Fibroblast of skin of left quadriceps (primary cell): ENCODE results near the gene CASP2.

Source experiments
- DNase-seq, 2 experiments: peaks; one replicate each; pipeline ENCODE4 v3.0.0-alpha.2; 2013; ENCODE audit warnings: low read depth in 2 of 2

Gene CASP2

DNA sequence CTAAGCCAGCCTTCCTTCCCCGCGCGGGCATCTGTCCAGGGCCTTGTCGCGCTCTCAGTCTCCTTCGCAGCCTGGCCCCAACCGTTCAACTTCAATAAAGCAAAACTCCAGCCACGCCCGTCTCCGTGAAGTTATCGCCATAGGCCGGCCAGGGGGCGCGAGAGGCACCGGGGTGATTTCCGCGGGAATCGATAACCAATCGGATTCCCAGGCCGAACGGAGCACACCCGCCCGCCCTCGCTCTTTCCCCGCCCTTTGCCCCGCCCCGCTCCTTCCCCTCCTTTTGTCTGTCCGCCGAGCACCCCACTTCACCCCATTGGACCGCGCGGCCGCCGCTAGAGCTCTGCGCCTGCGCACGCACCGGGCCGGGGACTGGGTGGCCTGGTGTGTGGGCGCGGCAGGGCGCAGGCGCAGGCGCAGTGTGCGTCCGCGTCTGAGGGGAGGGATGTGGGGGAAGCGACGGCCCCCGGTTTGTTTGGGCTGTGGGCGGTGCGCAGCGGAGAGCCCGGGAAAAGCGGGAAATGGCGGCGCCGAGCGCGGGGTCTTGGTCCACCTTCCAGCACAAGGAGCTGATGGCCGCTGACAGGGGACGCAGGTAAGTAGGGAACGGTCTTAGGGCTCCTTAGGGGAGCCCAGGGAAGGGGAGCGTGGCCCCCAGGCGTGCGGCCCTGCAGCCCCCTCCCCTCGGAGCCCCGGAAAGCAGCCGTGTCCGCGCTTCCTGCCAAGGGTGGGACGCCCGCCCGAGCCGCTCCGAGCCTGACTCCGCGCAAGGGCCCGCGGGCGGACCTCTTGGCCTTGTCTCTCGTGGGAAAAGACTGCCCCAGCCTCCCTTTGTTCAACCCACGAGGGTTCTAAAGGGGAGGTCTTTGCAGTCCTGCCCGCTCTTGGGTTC, at the start of gene CASP2:
CASP2 (plus strand) TSS at position 417 of the 892 bp plus-strand sequence; CDS start at position 522, 105 bp downstream.
- peak; percentile 96 for DNase-seq

DNA sequence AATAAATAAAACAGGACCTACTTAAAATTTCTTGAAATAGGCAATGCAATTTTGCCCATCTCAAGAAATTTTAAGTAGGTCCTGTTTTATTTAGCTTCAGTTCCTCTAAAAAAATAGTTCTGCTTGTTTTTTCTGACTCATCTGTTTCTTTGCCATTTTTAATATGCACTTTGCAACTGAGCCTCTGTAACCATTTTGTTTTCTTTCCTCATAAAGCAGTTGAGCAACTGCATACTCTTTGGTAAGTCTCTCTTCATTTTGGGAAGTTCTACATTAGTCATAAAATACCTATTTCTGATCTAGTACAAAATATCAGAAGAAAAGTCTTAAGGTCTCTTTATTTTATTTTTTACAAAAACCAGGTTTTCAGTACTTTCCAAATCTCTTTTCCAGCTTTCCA, 48.3 kb upstream of the CASP2 start:
- DNase-seq, result no peak

DNA sequence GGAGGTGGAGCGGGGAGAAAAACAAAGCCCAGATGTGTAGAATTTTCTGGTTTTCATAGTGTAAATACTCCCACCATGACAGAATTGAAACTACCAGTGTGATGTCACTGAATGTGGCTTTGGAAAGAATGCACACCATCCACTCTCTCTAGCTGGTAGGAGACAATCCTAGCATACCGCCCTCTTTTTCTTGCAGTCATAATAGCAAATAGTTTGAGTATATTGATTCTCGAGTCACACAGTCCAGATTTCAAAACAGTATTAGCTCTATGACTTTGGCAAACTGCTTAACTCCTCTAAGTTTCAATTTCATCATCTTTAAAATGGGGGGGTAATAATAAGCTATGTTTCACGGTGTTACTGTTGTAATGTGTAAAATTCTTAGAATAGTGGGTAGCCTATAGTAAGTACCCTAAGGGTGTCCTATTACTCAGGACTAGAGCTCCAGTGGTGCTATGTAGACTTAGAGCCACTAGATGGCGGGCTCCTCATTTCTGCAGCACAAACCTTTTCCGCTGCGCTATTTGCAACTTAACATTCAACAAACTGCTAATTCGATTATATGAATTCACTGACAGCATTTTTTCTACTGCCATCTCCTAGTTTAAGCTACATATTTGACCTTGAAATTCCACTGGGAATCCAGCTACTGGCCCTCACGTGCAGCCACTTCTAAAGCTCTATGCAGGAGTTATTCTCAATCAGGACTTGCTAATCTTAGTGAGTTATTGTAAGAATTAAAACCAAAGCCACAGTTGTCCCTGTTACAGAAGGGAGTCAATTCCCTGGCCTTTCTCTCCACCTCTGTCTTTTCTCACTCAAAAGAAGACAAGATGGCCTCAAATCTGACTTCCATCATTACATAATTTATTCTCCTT, 47.6 kb upstream of the CASP2 start:
- DNase-seq, result peak; percentile 70

DNA sequence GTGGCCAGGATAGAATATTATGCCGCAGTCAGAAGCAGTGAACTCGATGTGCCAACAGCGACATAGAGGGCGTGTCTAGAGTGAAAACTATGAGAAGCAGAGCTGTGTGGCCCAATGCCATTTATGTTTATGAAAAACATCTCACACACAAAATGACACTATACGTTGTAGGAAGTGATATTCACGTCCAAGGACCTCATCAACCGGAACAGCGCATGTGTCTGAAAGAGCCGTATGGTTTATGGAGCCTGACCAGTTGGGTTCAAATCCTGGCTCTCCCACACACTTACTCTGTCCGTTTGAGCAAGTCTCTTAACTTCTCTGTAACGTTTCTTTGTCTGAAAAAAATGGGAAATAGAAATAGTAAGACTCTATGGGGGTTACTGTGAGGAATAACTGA, 45.8 kb upstream of the CASP2 start:
- DNase-seq, result no peak

DNA sequence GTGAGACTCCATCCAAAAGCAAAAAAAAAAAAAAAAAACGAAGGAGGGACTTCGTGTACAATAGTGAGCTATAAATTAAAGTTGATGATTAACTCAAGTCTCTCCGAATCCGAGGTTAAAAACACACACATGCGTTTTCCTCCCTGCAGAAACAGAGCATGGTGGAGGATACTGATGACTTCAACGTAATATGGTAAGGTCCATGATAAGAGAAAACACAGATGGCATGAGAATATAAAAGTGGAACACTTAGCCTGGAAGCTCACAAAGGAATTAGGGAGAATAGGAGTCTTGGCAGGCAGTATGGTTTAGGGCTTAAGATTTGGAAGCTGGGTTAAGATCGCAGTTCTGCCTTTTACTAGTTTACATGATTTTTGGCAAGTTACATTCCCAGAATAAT, 45.0 kb upstream of the CASP2 start:
- no peak for DNase-seq

DNA sequence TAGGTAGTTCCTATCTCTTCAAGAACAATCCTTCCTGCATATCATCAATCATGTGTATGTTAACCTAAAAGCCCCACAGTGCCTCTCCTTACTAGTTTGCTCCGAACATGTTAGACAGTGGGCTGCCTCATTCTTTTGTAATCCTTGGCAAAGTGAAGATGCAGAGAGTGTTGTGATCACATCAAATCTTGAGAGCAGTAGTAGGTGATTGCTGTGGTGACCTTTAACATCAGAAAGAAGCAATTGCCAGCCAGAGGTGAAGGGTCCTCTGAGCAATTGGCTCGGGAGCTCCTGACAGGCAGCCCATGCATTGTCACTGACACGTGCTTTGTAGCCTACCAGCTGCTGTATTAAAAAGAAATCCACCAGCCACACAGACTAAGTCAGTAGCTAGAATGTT, 44.5 kb upstream of the CASP2 start:
- DNase-seq, result no peak

DNA sequence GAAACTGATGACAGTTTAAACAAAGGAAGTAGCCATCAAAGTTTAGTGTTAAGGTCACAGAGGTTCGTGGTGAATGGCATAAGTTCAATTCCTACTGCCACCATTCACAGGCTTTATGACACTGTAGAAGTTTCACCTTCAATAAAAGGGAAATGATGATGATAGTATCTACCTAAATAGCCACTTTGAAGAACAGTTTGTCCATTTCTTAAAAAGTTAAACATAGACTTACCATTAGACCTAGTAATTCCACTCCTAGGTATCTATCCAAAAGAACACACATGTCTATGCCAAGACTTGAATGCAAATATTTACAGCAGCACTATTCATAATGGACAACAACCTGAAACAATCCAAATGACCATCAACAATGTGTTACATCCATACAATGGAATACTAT, 43.8 kb upstream of the CASP2 start:
- DNase-seq, result no peak

DNA sequence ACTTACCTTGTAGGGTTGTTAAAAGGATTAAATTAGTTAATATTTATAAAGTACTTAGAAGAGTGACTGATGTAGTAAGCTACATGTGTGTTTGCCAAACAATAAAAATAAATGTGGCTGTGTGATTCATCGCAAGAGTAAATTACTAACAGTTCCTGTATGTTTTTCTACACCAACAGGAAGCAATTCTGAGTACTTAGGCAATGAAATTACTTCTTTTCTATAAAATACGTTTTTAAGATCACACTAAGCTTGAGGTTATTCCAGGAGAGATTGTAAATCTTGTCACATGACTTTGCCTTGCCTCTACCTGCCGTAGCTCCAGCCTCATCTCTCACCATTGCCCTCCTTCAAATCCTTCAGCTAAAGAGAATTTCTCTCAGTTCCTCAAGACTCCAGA, 43.0 kb upstream of the CASP2 start:
- DNase-seq, result no peak

DNA sequence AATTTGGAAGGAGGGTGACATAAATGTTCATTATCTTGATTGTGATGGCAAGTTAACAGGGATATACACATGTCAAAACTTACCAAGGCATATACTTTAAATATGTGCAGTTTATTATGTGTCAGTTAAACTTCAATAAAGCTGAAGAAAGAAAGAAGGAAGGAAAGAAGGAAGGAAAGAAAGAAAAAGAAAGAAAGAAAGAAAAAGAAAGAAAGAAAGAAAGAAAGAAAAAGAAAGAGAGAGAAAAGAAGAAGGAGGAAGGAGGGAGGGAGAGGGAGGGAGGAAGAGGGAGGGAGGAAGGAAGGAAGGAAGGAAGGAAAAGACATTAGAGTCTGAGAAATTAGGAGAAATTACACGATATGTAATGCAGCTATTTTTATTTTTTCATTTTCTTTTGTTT, 40.8 kb upstream of the CASP2 start:
- DNase-seq, result no peak

DNA sequence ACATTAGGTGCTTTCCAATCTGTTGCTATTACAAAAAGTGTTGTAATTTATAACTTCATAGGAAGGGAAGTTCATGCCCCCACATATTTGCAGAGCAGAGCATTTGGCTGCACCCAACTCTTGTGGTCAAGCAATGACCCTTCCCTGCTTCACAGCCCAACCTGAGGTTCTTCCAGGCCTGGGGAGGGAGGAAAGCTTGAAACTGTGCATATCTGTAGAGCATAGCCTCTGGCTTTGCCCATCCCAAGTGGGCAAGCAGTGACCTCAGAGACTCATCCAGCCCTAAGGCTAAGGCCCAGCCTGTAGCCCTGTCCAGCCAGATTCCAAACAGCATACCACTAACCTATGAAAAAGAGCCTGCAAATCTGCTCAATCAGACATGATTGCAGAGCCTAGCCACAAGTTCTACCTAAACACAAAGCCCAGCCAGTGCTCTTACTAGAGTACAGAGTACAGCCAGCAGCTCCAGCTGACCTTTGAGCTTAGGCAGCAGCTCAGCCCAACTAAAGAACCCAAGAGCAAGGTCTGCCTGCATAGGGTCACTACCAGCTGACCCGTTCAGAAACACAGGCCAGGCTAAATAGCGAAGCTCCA, 39.3 kb upstream of the CASP2 start:
- no peak for DNase-seq

DNA sequence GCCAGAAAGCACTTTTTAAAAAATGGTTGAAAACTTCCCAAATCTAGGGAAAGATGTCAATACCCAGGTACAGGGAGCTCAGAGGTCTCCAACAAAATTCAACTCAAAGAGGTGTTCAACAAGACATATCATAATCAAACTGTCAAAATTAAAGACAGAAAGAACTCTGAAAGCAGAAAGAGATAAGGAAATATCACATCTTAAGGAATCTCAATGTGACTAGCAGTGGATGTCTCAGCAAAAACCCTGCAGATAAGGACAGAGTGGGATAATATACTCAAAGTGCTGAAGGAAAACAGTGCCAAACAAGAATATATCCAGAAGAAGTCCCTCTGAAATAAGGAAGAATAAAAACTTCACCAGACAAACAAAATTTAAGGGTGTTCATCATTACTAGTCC, 38.0 kb upstream of the CASP2 start:
- no peak for DNase-seq

DNA sequence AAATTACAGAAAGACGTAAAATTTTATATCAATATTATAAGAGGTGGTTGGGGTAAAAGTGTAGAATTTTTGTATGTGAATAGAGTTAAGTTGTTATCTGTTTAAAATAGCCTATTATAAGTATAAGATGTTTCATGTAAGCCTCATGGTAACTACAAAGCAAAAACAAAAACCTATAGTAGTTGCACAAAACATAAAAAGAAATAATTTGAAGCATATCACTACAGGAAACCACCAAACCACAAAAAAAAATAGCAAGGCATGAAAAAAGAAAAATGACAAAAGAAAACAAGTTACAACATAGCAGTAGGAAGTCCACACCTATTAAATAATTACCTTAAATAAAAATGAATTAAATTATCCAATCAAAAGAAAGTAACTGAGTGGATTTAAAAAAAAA, 37.3 kb upstream of the CASP2 start:
- DNase-seq, result no peak

DNA sequence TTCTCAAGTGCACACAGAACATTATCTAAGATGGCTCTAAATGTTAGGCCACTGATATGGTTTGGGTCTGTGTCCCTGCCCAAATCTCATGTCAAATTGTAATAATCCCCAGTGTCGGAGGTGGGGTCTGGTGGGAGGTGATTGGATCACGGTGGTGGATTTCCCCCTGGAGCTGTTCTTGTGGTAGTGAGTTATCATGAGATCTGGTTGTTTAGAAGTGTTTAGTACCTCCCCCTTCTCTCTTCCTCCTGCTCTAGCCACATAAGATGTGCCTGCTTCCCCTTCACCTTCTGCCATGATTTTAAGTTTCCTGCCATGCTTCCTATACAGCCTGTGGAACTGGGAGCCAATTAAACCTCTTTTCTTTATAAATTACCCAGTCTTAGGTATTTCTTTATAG, 36.1 kb upstream of the CASP2 start:
- no peak for DNase-seq

DNA sequence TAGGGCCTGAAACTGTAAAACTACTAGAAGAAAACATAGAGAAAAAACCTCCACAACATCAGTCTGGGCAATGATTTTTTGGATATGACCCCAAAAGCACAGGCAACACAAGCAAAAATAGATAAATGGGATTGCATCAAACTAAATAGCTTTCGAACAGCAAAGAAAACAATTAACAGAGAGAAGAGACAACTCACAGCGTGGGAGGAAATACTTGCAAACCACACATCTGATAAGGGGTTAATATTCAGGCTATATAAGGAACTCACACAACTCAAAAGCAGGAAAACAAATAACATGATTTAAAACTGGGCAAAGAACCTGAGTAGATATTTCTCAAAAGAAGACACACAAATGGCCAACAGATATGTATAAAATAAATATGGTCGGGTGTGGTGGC, 32.6 kb upstream of the CASP2 start:
- no peak for DNase-seq

DNA sequence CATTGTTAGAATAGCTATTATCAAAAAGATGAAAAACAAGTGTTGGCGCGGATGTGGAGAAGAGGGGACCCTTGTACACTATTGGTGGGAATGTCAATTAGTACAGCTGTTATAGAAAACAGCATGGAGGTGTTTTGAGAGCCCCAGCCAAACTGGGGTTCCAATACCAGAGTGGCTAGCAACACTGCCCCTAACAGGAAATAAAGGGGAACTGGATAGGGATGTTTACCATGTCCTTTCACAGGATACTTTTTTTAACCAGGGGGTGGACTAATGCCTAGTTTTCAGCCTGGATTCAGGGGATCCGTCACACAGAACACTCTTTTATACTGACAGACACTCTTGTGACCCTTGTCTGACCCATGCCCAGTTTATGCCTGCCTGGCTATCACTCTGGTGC, 31.8 kb upstream of the CASP2 start:
- DNase-seq, result no peak

DNA sequence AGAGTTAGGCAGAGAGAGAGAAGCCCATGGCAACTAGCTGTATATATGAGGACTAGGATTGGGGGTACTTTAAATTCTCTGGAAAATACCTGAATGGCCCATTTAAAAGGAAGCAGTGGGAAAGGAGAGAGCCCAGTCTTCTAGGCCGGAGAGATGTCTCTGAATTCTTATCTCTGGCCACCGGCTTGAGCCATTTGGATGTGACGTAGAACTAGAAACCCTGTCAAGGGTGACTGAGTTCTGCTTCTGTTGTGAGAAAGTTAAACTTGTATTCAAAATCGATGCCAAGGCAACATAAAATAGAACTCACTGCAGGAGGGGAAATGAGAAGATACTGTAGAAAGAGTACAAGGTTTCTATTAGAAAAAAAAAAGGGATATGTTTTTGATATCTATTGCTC, 31.2 kb upstream of the CASP2 start:
- no peak for DNase-seq

DNA sequence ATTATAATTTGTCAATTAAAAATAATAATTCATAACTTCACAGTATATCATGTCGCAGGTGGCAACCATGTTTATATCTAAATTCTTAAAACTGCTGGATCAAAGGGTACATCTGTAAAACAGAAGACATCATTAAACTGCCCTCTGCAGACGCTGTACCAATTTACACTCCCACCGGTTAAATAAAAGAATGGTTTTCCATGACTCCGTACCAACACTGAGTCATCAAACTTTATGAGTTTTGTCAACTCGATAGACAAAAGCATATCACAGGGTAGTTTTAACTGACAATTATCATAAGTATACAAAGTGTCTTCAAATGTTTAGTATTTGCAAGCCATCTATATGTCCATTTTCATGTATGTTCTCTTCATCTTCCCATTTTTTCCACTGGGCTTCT, 30.6 kb upstream of the CASP2 start:
- no peak for DNase-seq

DNA sequence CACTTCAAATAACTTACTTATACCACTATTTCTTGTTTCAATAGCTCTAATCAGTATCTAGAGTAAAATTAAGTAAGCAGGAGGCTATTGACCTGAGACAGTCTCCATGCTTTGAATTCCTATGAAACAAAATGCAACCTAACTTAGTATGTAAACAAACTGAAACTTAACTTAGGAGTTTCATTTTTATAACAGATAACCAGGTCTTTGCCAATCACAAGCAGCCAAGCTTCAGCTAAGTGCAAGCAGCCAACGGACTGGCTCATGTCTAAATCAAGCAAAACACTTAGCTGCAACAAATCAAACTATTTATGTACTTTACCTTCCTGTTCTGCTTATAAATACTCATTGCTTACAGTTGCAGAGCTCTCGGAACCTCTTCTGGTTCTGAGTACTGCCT, 29.3 kb upstream of the CASP2 start:
- DNase-seq, result no peak

DNA sequence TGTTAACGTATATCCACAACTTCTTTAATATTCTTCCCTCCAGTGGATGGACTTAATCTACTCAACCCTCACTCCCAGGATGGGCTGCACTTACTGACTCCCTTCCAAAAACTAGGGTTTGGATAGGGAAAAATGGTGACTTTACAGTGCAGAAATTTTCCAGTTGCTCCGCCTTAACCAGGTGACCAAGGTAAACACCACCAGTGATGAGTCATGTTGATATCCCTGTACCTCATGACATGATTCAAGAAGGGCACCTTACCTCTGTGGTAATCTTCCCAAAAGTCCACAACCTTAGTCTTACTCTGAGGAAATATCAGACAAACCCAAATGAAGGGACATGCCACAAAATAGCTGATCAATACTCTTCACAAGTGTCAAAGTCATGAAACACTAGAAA, 28.4 kb upstream of the CASP2 start:
- DNase-seq, result no peak

DNA sequence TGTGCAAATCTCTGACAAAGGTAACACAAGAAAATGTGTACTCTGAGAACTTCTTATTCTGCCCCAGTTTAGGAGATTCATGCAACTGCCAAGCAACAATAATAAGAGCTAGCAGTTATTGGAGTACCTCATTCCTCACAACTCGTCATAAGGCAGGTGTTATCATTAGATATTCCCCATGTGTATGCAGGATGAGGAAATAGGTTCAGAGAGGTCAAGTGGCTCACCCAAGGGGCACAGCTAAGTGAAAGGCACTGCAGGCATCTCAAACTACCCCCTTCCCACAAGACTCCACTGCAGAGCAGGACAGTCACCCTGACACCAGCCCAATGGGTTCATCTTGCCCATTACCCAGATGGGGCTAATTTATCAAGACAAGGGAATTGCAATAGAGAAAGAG, 26.2 kb upstream of the CASP2 start:
- no peak for DNase-seq

DNA sequence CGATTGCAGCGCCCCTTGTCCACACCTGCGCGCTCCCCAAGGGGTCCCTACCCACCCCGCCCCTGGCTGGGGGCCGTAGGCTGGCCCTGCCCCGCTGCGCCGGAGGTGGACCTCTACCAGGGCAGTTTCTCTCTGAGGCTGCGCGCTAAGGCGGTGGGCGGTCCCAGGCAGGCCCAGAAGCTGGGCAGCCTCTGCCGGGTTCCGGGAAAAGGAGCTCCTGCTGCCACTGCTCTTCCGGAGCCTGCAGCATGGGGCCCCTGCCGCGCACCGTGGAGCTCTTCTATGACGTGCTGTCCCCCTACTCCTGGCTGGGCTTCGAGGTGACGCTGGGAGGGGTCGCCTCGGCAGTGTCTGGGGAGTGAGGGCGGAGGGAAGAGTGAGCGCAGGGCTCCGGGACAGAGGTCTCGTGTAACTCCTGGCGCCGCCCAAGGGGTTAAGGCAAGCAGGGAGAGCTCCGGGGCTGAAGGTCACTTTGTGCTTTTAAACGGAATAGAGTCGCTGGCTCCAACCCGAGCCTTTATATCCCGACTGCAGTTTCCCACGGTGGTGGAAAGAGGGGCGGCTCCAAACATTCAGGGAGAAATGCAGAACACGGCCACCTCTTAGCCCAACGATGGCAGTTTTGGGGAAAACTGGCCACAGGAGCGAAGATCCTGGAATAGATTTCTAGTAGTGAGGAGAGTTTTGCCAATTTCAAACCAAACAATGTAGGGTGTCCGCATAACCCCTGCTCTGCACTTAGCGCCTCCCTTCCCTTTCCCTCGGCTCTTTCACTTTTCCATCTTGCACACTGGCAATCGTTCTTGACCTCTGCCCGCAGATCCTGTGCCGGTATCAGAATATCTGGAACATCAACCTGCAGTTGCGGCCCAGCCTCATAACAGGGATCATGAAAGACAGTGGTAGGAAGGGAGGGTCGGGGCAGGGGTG, 24.6 kb upstream of the CASP2 start, which contains the start of gene GSTK1:
GSTK1 (plus strand) TSS at position 176 of the 930 bp plus-strand sequence; CDS start at position 249, 73 bp downstream.
- peak in 1 of 2 experiments; percentile 25 for DNase-seq
